AG20443 (cell line): Measurements from ENCODE around the gene DOCK2.
"Not testable (repeated sequence)": the region's sequence is repeated elsewhere in the genome, so short reads cannot be mapped to it uniquely, and the experiment has no call there.

Source experiments
- DNase-seq: peaks from one replicate; pipeline ENCODE4 v3.0.0; 2012; ENCODE audit warnings: low spot score, mixed read lengths

Gene DOCK2

DNA sequence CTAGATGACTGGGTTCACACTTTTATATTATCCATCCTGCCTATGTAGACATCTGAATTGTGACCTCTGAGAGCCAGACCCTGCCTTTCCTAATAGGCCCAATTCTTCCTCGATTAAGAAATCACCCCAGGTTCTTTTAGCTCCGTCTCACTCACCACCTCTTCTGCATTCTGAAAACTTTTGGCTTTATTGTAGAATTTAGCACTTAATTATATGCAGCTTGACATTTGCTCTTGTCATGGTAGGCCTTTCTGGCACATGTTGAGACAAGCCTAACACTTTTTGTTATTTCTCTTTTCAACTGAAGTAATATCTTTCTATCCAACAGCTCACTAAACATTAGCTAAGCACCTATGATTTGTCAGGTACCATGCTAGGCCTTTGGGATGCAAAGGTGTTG, 180.0 kb downstream of the DOCK2 start:
- DNase-seq, result no peak

DNA sequence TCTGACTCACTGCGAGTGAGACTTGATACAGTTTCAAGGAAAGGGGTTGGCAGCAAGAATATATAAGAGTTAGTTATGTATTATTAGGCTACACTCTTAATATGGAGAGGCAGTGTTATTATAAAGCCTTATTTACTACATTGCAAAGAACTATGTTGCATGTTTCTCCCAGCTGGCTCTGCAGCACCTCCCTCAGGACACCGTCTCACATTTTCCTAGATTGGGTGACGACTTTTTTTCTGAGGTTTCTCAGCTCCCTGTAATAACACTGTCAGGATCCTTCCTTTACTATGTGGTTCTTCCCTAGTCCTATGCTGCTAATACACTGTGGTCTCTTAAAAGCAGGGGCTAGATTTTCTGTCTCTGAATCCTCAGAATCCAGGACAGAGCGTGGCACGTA, 189.5 kb downstream of the DOCK2 start:
- DNase-seq, result peak; percentile 31

DNA sequence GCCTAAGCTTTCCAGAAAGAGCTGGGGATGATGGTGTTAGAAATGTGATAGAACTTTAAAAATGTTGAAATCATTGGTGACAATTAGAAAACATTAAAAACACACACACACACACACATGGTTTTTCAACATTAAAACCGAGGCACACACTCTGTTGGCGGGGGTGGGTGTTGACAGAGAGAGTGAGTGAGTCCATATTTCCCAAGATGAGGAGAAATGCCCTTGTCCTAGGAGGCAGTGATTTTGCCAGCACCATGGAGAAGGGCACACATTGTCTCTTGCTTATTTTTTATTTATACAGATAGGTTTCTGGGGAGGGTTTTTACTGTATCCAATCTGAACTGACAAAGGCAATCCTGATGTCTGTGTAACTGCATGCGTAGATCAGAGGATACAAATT, 190.7 kb downstream of the DOCK2 start:
- DNase-seq, result peak; percentile 32

DNA sequence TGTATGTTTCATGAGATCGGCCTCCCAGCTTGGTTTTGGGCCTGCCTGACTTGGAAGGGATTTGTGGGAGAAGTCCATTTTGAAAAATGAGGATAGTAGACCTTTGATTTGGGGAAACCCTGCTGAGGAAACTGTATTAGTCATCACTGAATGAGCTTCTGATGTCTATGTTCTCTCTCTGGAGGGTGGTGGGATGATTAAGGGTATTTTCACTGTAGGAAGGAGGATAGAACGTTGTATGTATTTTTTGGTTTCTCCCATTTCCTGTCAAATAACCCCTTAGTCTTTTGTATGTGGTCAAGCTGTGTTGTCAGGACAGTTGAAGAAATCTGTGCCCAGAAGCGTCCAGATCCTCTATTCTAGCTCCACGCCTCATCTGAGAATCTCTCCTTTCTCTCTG, 191.3 kb downstream of the DOCK2 start:
- no peak for DNase-seq

DNA sequence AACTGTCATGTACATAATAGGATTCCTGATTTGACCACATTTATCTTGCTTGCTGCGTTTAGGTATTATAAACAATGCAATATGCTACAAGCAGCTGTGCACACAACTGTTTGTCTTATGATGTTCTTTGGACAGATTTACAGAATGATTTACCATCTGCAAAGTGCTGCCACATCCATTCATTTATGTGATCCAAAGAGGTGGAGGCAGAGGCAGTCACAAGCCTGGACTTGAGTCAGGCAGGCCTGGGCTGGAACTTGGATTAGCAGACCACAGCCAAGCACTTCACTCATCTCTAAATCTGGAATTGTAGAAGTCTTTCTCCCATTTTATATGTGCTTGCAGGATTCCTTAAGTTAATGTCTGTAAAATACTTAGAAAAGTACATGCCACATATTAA, 194.3 kb downstream of the DOCK2 start:
- no peak for DNase-seq

DNA sequence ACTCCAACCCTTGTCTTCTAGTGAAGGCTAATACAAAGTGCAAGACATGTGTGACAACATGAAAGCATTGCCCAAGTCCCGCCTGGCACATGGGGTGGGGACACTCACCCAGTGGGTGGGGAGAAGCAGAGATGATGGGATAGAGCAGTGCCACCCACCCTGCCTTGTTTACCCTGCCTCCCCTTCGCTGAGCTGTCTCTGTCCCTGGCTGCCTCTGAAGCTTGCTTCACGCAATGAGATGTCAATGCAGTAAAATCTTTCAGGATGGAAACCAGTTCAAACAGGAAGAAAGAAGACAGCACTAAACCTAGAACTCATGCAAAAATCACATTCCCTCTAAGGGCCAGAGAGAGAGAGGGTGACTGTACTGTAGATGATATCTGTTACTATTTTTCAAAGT, 195.2 kb downstream of the DOCK2 start:
- no peak for DNase-seq

DNA sequence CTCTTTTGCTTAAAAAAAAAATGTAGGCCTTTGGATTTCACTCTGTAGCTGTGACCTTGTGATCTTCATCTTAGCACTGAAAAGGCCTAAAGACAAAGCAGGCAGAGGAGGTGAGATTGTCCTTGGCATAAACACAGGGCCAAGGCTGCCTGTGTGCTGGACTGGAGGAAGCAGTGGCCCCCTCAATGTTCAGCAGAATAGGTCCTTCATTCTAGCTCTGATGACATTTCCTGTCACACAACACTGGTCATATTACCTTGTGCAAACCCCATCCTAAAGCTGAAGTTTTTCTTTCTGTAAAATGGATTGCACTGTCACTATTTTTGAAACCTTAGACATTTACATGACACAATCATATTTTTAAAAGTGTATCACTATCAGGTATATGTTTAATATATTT, 195.8 kb downstream of the DOCK2 start:
- DNase-seq, result no peak

DNA sequence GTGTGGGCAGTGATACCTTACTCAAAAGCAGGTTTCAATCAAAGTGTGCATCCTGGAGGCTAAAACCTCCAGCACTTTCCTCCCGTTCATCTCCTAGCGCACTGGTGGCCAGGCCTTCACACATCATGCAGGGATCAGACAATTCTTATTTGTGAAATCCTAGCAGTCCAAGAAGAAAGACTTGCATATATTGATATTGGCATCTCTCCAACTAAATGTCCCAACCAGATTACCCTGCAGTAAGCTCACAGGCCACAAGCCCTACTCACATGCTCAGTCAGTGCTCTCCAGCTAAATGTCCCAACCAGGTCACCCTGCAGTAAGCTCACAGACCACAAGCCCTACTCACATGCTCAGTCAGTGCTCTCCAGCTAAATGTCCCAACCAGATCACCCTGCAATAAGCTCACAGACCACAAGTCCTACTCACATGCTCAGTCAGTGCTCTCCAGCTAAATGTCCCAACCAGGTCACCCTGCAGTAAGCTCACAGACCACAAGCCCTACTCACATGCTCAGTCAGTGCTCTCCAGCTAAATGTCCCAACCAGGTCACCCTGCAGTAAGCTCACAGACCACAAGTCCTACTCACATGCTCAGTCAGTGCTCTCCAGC, 196.7 kb downstream of the DOCK2 start:
- peak; percentile 20 for DNase-seq

DNA sequence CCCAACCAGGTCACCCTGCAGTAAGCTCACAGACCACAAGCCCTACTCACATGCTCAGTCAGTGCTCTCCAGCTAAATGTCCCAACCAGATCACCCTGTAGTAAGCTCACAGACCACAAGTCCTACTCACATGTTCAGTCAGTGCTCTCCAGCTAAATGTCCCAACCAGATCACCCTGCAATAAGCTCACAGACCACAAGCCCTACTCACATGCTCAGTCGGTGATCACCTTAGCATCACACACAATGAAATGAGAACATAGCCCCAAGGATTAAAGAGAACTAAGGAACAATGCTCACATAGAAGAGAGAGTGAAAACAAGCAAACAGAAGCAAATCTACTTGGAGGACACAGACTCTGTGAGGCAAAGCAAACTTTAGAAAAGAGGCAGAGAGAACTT, 197.5 kb downstream of the DOCK2 start:
- DNase-seq, result not testable (repeated sequence)

DNA sequence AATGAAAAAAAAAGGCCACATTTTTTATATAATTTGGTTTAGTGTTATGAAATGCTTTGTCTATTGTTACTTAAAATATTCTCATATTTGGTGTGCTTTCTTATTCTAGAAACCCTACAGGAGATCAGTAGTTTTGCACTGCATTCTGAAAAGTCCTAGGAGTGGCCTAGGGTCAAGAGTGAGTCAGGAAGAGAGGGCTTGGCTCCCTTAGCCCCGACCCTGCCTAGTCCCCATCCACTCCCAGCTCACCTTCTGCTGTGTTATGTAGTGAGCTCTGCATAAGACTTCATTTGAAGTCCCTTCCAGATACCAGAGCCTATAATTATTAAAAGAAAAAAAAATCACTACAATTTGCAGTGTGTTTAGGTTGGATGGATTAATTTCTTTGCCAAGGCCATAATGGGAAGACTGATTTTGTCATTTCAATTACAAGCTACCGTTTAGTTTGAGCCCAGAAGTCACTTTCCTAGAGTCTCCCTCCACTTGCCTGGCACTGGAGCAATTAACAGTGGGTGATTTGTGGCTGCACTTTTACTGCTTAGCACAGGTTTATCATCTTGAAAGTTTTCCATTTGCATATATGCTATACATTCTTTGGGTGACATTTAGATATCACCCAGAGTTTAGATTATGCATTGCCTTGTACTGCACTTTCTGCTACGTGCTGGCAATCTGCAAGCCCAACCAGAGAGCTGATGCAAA, 199.9 kb downstream of the DOCK2 start:
- DNase-seq, result no peak

DNA sequence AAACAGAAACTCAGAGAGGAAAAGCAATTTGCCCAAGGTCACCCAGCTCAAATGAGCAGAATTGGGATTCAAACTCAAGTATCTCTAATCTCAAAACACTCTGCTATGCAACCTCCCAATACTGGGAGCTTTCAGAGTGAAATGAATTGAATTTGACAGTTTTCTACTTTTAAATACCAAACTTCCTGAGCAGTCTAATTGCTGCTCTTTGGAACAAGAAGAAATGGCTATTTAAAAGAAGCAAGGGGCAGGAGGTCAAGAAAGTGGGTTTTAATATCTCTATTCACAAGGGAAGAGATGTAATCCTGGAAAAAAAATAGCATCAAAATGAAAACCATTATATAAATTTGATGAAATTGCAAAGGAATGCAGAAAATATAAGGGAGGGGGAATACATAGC, 200.6 kb downstream of the DOCK2 start:
- DNase-seq, result no peak

DNA sequence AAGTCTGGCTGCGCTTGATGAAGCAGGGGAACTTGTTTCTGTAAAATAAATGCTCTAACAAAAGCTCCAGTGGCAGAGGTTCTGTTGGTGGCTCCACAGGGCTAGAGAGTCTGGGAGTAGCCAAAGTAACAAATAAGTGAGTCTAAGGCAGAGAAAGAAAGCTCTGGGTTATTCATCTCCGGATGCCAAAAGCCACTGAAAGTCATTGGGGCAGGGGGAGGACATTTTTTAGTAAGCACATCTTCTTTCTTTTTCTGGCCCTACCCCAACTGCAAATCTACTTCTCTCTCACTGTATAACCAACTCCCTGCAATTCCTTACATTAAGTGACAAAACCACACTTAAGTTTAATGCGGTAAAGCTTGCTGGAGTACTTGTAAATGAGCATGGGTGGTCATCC, 201.6 kb downstream of the DOCK2 start:
- DNase-seq, result no peak

DNA sequence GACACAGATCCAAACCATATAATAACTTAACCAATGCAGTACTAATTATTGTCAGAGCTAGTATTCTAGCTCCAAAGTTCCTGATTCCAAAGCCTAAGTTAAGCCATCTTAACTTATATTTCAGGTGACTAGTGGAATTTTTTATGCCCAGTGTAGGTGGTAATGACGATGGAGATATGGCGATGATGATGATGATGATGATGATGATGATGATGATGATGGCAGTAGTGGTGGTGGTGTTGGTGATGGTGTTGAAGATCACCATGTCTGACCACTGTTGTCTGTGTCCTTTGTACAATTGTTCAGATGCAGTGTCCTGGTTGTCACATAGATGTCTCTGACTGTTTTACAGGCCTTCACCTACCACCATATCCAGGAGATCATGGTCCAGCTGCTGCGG, 203.3 kb downstream of the DOCK2 start:
- no peak for DNase-seq

DNA sequence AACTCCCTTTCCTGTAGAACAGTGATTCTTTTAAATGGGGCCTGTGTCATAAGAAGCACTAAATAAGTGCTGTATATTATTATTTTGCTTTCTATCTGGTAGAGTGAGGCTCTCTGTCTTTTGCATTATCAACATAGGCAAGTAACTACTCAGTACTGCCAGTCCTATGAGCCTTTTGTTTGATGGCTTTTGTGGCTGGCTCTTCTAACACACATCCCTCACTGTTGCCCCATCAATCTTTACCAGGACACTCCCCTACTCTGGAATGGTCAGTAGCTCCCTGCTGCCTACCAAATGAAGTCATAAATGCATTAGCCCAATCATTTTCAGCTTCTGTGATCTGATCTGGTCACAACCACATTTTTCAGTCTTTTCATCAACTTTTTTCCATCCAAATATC, 205.6 kb downstream of the DOCK2 start:
- DNase-seq, result no peak

DNA sequence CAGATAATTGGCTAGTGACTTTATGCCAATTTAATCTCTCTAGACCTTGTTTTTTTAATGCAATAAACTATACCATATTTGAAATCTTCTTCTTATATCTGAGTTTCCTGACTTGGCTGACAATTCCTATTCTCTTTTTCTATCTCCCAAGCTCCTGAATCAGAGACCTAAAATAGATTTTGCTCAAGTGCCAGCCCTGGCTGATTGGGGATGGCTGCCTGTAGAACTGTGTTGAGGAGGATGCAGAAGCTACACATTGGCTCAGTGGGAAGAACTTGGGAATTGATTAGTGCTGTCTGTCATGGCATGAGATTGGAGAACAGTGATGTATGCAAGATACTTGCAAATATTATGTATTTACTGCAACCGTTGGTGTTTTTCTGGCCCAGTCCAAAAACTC, 210.4 kb downstream of the DOCK2 start:
- DNase-seq, result no peak

DNA sequence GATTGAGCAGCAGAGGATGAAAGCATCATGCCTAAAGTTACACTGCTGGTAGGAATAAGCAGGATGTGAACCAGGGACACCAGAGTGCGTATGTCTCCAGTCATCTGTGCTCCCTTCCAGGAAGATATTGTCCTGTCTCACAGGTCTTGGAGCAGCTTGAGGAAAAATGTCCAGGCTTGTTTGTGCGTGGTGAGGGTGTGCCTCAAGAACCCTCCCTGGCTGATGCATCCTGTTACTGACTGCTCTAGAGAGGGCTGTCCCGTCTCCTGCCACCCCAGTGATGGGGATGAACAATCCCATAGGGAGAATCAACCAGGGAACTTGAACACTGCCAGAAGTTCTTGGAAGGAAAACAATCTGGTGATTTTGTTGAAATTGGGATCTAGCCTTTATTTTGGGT, 211.2 kb downstream of the DOCK2 start:
- DNase-seq, result no peak

DNA sequence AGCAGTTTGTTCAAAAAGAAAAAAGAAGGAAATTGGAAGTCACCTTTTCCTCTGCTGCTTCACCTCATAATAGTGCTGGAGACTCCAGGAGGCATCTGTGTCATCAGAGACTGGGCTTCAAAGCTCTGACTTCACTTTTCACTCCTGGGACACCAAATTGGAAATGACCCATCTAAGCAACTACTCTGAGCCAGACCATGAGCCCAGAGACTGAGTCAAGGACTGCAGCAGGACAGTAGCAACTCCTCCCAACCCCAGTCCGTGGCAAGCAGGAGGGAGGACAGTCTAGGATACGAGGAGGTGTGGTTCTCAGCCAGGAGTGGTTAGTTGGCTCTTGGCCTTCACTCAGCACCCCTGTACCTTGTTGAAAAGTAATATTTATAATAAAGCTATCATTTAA, 211.7 kb downstream of the DOCK2 start:
- DNase-seq, result no peak

DNA sequence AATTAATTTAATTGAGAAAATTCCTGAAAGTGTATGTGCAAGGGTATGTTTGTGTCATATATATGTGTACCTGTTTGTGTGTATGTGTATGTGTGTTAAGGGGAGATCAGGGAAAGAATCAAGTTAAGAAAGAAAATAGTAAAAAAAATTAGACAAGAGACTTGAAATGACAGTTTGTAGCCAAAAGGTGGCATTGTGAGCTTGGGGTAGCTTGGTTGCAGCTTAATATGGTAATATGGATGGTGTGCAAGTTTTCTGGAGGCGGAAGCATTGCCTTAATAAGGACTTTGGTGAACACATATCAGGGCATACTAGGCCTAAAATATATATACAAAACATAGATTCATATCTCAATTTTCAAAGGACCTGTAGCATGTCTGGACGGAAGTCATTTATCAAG, 213.3 kb downstream of the DOCK2 start:
- DNase-seq, result no peak

DNA sequence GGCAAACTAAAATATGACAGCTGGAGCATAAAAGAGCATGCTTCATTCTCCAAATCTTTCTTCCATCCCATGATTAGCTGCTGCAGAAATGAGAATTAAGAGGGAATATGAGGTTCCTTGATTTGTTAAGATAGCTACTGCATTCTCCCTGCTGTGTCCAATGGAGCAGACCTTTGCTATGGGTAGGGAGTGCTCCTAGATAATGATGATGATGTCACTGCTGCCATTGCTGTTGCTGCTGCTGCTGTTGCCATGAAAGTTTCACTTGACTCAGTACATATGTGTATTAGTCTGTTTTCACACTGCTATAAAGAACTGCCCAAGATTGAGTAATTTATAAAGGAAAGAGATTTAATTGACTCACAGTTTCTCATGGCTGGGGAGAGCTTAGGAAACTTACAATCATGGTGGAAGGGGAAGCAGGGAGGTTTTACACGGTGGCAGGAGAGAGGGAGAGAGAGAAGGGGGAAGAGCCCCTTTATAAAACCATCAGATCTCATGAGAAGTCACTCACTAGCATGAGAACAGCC, 214.3 kb downstream of the DOCK2 start:
- no peak for DNase-seq

DNA sequence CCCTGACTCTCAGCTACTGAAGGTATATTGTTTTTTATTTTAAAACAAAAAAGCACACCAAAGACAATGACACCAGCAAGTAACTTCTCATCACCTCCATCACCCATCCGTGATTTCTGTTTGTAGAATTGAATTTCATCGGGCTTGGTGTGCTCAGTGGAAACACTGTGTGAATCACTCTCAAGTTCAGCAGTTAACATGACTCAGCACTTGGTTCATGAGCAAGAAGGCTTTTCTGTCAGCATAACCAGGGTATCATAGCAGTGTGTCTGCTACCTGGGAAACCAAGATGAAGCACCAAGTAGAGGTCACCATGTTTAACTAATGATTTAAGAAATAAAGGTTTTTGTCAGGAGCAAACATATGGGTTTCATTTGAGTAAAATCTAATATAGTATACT, 219.5 kb downstream of the DOCK2 start:
- DNase-seq, result peak; percentile 82

DNA sequence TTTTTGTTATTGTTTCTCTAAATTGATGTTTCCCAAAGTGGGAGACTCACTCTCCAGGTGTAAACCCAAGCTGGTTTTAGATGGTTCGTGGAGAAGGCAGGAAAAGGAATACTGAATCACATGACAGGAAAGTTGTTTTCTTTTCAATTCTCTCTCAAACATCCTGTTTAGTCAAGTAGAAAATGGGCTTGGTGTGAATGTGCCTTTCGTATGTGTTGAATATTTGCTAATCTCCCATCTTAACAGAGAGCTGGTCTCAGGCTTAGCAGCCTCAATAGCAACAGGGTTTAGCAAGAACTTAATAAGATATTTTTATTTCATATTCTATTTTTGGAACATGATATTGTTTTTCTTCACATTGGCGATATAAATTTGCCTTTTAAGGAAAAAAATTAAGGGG, 223.5 kb downstream of the DOCK2 start:
- no peak for DNase-seq

DNA sequence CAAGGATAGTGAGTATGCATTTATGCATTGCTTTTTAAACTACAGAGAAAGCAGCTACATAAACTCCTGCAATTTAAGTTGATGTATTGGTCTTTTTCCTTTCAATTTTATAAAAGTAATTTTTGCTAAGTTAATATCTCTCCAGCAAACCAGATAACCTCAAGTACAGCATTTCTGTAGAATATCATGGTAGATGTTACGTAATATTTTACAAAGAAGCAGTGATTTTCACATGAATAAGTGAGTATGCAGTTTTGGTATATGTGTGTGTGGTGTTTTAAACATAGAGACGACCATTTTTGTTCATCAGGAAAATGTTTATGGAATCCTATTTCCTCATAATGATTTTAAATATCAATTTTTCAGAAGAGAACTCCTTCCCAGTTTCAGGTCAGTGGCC, 224.4 kb downstream of the DOCK2 start:
- DNase-seq, result no peak

DNA sequence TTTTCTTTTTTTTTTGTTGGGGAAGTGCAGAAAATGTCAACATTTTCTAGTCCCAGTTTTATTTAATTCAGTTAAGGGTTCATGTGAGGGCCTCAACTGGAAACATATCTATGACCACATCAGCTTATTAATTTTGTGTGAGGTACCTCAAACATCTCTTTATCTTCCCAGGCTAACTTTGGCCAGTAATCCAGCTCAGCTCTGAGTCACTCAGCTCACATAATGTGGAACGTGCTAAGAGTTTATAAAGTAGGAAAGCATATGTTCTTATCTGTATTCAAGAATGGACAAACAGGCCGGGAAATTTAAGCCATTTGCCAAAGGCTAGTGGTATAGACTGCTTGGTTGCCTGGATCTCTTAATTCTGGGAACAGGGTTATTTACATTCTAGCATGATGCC, 224.9 kb downstream of the DOCK2 start:
- DNase-seq, result peak; percentile 57

DNA sequence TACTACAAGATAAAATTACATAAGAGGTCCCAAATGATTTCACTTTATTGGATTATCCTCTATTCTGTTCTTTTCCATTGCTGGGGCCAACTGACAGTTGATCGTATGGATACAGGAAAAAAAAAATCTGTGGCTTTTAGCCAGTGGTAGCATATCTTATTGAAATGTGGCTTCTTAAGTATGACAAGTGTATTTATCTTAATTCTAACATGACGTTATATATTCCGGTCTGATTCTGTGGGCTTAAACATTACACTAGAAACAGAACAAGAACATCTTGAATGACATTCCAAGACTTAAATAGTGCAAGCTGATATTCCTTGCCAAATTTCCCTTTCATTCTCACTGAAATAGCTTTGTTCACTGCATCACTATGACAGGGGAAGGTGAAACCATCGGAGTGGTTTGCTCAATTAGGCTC, 225.3 kb downstream of the DOCK2 start:
- DNase-seq, result no peak
